Upper lobe of left lung (tissue), 4 donors: ENCODE measurements around the gene RS1.

Experiments used
- EP300 ChIP-seq, 4 donors: sonication (generic); formaldehyde crosslinking; IDR thresholded peaks; one replicate each; pipeline ENCODE4 v1.5.1; 2017; ENCODE audit warnings: antibody characterized with exemption in 4 of 4, control low read depth in 2 of 4
- POLR2A ChIP-seq, 4 donors: fragments of 450-650 bp; IDR thresholded peaks; one replicate each; pipeline ENCODE4 v1.5.1; 2016 to 2017; ENCODE audit warnings: antibody characterized with exemption in 4 of 4, mild to moderate bottlenecking in 2 of 4
- TF ChIP-seq, protein P1 (sequence below), 6 experiments: fragments of 450-650 bp in 4 of 6; fragments of 200-600 bp in 2 of 6; sonication (generic) in 2 of 6; IDR thresholded peaks; one replicate each; pipeline ENCODE4 v1.5.1; 2016 to 2019; ENCODE audit warnings: antibody characterized with exemption in 6 of 6

DNA sequence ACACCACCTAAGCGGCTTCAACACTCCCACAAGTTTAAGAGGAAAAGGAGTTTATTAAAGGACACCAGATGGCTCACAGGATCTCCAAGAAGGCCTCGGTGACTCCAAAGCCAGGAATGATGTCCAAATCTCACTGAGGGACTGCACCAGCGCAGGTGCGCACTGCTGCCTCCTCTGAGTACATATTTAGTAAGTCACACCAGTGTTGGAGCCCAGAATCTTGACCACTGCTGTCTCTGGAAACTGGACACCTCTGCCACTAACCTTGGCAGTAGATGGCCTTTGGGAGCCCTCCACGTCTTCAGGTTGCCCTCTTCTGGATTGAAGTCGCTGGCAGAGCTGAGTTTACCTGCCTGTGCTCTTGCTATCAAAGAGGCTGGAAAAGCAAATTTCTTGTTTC is 10.1 kb upstream of the RS1 start:
- TF ChIP-seq, protein P1, sequence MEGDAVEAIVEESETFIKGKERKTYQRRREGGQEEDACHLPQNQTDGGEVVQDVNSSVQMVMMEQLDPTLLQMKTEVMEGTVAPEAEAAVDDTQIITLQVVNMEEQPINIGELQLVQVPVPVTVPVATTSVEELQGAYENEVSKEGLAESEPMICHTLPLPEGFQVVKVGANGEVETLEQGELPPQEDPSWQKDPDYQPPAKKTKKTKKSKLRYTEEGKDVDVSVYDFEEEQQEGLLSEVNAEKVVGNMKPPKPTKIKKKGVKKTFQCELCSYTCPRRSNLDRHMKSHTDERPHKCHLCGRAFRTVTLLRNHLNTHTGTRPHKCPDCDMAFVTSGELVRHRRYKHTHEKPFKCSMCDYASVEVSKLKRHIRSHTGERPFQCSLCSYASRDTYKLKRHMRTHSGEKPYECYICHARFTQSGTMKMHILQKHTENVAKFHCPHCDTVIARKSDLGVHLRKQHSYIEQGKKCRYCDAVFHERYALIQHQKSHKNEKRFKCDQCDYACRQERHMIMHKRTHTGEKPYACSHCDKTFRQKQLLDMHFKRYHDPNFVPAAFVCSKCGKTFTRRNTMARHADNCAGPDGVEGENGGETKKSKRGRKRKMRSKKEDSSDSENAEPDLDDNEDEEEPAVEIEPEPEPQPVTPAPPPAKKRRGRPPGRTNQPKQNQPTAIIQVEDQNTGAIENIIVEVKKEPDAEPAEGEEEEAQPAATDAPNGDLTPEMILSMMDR (IDR thresholded peaks at IDR 0.05): no peak
- TF ChIP-seq EP300 (IDR thresholded peaks at IDR 0.05) (no peak), POLR2A (IDR thresholded peaks at IDR 0.05) (no peak)
